ENCODE measurements around the gene PRKAG2. TPM values are rescaled to one million over a fixed set of nuclear protein-coding genes. Genes with fewer than 3 reads are reported as not detected.

PRKAG2 gene
- total RNA-seq, 1 donor from 2014 or later = 18.5 TPM

DNA sequence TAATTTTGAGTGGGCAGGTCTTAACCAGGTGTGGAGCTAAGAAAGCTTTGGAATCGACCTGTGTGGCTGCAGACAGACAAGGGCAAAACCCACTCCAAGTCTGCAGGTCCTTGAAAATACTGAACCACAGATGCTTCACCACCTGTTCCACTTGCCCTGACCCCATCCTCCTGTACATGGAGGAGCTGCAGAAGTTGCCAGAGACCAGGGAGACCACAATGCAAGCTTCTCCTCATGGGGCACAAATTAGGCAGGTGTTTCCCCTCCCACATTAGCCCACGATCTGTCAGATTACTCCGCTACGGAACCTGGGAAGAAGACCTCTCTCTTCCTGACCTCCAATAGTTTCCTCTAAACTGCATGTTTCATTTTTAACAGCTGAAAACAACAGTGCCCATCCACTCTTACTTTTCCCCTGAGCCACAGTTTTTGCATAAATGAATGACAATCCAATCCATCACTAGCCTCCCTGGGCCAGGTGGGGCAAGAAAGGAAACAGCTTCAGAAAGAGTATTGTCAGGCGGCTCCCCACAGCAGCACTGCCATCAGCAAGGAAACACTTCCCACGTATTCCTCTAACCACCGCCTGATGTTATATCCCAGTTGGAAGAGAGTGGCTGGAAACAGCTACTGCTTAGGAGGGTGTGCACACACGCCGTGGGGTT lies 141.6 kb downstream of the PRKAG2 start:
- no peak for DNase-seq (ENCODE audit: low spot score)
- intact Hi-C loops (cut with micrococcal nuclease) = no loop called here
- Mint-ChIP-seq H3K9me3 (peaks cover 3% of the 10 kb centered on the region), H3K27ac (no peak overlapping the region), H3K4me3 (no peak overlapping the region), H3K27me3 (ENCODE audit: insufficient read depth) (peaks cover 2% of the 10 kb centered on the region), H3K4me1 (ENCODE audit: low read depth) (no peaks in the 10 kb centered on the region), H3K36me3 (ENCODE audit: low read depth) (no peaks in the 10 kb centered on the region)

DNA sequence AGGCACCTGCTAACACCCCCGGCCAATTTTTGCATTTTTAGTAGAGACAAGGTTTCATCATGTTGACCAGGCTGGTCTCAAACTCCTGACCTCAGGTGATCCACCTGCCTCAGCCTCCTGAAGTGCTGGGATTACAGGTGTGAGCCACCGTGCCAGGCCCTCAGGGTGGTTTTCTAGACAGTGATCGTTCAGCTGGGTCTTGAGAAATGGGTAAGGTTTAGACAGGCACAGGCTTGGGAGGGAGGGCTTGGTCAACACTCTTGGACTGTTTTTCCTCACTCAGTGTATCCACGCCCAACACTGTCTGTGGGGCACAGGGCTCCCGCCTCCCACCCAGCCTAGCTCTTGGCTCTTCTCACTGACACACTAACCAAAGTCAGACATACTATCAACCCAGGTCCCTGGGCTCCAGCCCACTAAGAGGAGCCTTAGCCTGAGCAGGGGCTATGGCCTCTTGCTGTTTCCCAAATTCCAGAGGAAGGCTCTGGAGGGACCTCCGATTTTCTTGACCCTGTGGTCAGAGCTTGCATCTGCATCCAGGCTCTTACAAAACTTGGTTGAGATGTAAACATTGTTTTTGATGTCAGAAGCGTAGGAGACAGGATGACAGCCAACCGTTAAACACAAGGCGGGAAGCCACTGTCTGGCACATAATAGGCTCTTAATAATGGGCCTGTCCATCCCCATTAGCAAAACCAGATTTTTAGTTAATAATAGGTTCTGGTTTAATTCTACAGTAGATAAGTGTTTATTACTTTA lies 143.9 kb downstream of the PRKAG2 start:
- no peak for DNase-seq (ENCODE audit: low spot score)
- no peaks in the 10 kb centered on the region for H3K4me1 Mint-ChIP-seq (ENCODE audit: low read depth)
- intact Hi-C loops (cut with micrococcal nuclease) = no loop called here
- no peak overlapping the region for H3K27ac Mint-ChIP-seq
- no peaks in the 10 kb centered on the region for H3K36me3 Mint-ChIP-seq (ENCODE audit: low read depth)
- H3K9me3 Mint-ChIP-seq = no peaks in the 10 kb centered on the region
- H3K27me3 Mint-ChIP-seq (ENCODE audit: insufficient read depth) = no peaks in the 10 kb centered on the region
- no peak overlapping the region for H3K4me3 Mint-ChIP-seq

- intact Hi-C loops (cut with micrococcal nuclease) = no loop called here
- H3K4me3 Mint-ChIP-seq = no peak overlapping the region
- H3K4me1 Mint-ChIP-seq (ENCODE audit: low read depth) = no peaks in the 10 kb centered on the region
- H3K9me3 Mint-ChIP-seq = no peaks in the 10 kb centered on the region
- no peaks in the 10 kb centered on the region for H3K36me3 Mint-ChIP-seq (ENCODE audit: low read depth)
- H3K27me3 Mint-ChIP-seq (ENCODE audit: insufficient read depth) = no peaks in the 10 kb centered on the region
- no peak overlapping the region for H3K27ac Mint-ChIP-seq
- DNase-seq (ENCODE audit: low spot score) = no peak
Observed at GRCh38 chr7:151732292-151732691, 144.6 kb downstream of the PRKAG2 start.

DNA sequence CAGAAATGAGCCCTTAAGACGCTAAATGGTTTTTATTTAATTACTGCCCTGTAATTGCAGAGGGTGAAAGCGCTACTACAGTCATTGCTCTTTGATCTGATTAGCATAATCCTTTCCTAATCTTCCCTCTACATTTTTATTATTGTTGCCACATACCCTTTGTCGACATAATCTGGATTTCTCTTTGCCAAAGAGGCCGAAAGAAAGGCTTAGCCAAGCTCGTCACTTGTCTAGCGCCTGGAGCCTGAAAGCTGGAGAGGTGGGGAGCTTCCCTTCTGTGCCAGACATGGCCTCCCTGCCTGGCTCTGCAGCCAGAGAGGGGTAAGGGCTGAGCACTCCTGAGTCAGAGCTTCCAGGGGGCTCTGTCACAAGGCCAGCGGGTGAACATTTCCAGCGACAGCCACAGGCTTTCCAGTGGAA lies 145.9 kb downstream of the PRKAG2 start:
- H3K36me3 Mint-ChIP-seq (ENCODE audit: low read depth) = no peaks in the 10 kb centered on the region
- intact Hi-C loops (cut with micrococcal nuclease) = no loop called here
- H3K27ac Mint-ChIP-seq = no peak overlapping the region
- no peaks in the 10 kb centered on the region for H3K9me3 Mint-ChIP-seq
- no peak overlapping the region for H3K4me3 Mint-ChIP-seq
- no peaks in the 10 kb centered on the region for H3K27me3 Mint-ChIP-seq (ENCODE audit: insufficient read depth)
- no peak for DNase-seq (ENCODE audit: low spot score)
- no peaks in the 10 kb centered on the region for H3K4me1 Mint-ChIP-seq (ENCODE audit: low read depth)

- Mint-ChIP-seq H3K9me3 (no peaks in the 10 kb centered on the region), H3K4me3 (no peak overlapping the region), H3K27ac (no peak overlapping the region), H3K4me1 (ENCODE audit: low read depth) (no peaks in the 10 kb centered on the region), H3K27me3 (ENCODE audit: insufficient read depth) (no peaks in the 10 kb centered on the region), H3K36me3 (ENCODE audit: low read depth) (no peaks in the 10 kb centered on the region)
- DNase-seq (ENCODE audit: low spot score) = no peak
- intact Hi-C loops (cut with micrococcal nuclease) = no loop called here
Observed at GRCh38 chr7:151730591-151730990, 146.3 kb downstream of the PRKAG2 start.

DNA sequence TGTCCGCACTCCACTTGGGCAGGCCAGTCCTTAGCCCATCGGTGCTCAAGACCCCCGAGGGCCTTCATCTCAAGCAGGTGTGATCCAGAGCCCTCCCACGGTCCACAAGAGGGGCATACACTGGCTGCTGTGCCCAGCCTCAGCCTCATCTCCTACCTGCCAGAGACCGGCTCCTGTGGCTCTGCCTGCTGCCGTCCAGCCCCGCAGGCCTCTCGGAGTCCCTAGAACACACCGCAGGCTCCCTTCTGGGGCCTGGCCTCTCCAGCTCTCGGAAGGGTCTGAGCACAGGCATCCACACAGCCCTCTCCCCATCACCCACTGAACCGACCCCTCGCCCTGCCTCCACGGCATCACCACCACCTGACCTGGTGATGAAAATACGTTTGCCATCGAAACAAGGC lies 147.4 kb downstream of the PRKAG2 start:
- Mint-ChIP-seq H3K27me3 (ENCODE audit: insufficient read depth) (no peaks in the 10 kb centered on the region), H3K36me3 (ENCODE audit: low read depth) (no peaks in the 10 kb centered on the region), H3K4me1 (ENCODE audit: low read depth) (no peaks in the 10 kb centered on the region), H3K27ac (no peak overlapping the region), H3K4me3 (no peak overlapping the region), H3K9me3 (no peaks in the 10 kb centered on the region)
- DNase-seq (ENCODE audit: low spot score) = no peak
- intact Hi-C loops (cut with micrococcal nuclease) = no loop called here

GRCh38 chr7:151728746-151729145 lies 148.2 kb downstream of the PRKAG2 start:
- H3K36me3 Mint-ChIP-seq (ENCODE audit: low read depth) = no peaks in the 10 kb centered on the region
- intact Hi-C loops (cut with micrococcal nuclease) = no loop called here
- no peak for DNase-seq (ENCODE audit: low spot score)
- no peaks in the 10 kb centered on the region for H3K9me3 Mint-ChIP-seq
- H3K27me3 Mint-ChIP-seq (ENCODE audit: insufficient read depth) = no peaks in the 10 kb centered on the region
- no peak overlapping the region for H3K4me3 Mint-ChIP-seq
- no peaks in the 10 kb centered on the region for H3K4me1 Mint-ChIP-seq (ENCODE audit: low read depth)
- no peak overlapping the region for H3K27ac Mint-ChIP-seq

- no peaks in the 10 kb centered on the region for H3K9me3 Mint-ChIP-seq
- no peak overlapping the region for H3K27ac Mint-ChIP-seq
- no peak overlapping the region for H3K4me3 Mint-ChIP-seq
- no peaks in the 10 kb centered on the region for H3K36me3 Mint-ChIP-seq (ENCODE audit: low read depth)
- no peaks in the 10 kb centered on the region for H3K27me3 Mint-ChIP-seq (ENCODE audit: insufficient read depth)
- intact Hi-C loops (cut with micrococcal nuclease) = no loop called here
- no peaks in the 10 kb centered on the region for H3K4me1 Mint-ChIP-seq (ENCODE audit: low read depth)
- DNase-seq (ENCODE audit: low spot score) = no peak
Observed at GRCh38 chr7:151728286-151728660, 148.6 kb downstream of the PRKAG2 start.

DNA sequence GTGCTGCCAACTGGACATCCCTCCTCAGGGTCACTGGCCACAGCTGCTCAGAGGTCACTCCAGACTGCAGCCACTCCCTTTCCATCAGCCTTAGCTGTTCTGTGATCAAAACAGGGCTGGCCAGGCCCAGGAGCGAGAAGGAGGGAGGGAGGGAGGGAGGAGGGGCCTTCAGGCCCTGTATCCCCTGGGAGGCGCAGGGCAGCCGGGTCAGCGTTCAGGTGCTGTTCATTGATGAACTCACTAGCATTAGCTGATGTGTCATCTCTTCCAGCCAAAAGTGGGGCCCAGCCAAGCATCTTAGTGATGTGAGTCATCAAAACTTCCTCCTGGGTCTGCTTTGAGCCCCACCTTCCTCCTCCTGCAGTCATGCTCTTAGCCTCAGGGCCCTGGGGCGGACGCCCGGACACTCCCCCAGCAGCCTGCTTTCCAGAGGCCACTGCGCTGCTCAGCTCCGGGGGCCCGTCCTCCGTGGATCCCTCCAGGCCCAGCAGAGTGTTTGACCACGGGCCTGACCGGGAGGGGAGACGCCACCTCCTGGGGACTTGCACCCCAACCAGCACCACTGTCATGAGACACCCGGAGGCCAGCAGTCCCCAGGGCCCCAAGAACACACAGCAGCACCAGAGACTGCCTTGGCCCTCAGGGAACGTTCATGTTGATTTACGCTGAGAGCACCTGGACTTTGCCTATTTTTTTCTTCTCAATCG lies 149.2 kb downstream of the PRKAG2 start:
- Mint-ChIP-seq H3K9me3 (no peaks in the 10 kb centered on the region), H3K27ac (no peak overlapping the region), H3K4me3 (no peak overlapping the region), H3K27me3 (ENCODE audit: insufficient read depth) (no peaks in the 10 kb centered on the region), H3K36me3 (ENCODE audit: low read depth) (no peaks in the 10 kb centered on the region), H3K4me1 (ENCODE audit: low read depth) (no peaks in the 10 kb centered on the region)
- intact Hi-C loops (cut with micrococcal nuclease) = no loop called here
- no peak for DNase-seq (ENCODE audit: low spot score)

GRCh38 chr7:151726652-151727578 lies 150.0 kb downstream of the PRKAG2 start:
- no peaks in the 10 kb centered on the region for H3K27me3 Mint-ChIP-seq (ENCODE audit: insufficient read depth)
- no peak for DNase-seq (ENCODE audit: low spot score)
- intact Hi-C loops (cut with micrococcal nuclease) = no loop called here
- no peak overlapping the region for H3K27ac Mint-ChIP-seq
- no peak overlapping the region for H3K4me3 Mint-ChIP-seq
- H3K9me3 Mint-ChIP-seq = no peaks in the 10 kb centered on the region
- no peaks in the 10 kb centered on the region for H3K36me3 Mint-ChIP-seq (ENCODE audit: low read depth)
- no peaks in the 10 kb centered on the region for H3K4me1 Mint-ChIP-seq (ENCODE audit: low read depth)

GRCh38 chr7:151725844-151726651 lies 150.9 kb downstream of the PRKAG2 start:
- Mint-ChIP-seq H3K4me3 (no peak overlapping the region), H3K9me3 (no peaks in the 10 kb centered on the region), H3K27ac (no peak overlapping the region), H3K27me3 (ENCODE audit: insufficient read depth) (no peaks in the 10 kb centered on the region), H3K36me3 (ENCODE audit: low read depth) (no peaks in the 10 kb centered on the region), H3K4me1 (ENCODE audit: low read depth) (no peaks in the 10 kb centered on the region)
- intact Hi-C loops (cut with micrococcal nuclease) = no loop called here
- DNase-seq (ENCODE audit: low spot score) = no peak
